ENCODE measurements around the gene DENND6B. TPM values are rescaled to one million over a fixed set of nuclear protein-coding genes. Genes with fewer than 3 reads are reported as not detected.
A peak's percentile ranks its signal among the peaks of the same experiment; 100 is the strongest.

The DENND6B gene
- total RNA-seq, 1 experiment from 2014 or later = 4.0 TPM

DNA sequence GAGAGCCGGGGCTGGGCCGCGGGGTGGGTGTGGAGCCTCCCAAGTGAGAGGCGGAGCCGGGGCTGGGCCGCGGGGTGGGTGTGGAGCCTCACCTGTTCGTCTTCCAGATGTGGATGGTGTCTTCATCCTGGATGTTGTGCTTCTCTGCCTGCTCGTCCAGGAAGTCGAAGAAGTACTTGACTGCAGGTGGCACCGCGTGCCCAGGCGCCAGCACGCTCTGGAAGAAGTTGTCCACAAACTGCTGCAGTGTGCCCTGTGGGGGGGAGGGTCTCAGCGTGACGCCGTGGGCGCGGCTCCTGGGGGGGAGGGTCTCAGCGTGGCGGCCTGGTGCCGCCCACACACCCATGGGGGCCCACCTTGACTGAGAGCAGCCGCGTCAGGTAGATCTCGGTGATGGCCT, 49.1 kb downstream of the DENND6B start:
- Mint-ChIP-seq H3K36me3 (ENCODE audit: insufficient read depth, unreplicated experiment) (peaks cover 85% of the 10 kb centered on the region), H3K27ac (ENCODE audit: low read depth, unreplicated experiment) (no peak overlapping the region), H3K9me3 (ENCODE audit: unreplicated experiment) (no peaks in the 10 kb centered on the region), H3K27me3 (ENCODE audit: insufficient read depth, unreplicated experiment) (no peaks in the 10 kb centered on the region), H3K4me3 (ENCODE audit: unreplicated experiment) (no peak overlapping the region), H3K4me1 (ENCODE audit: insufficient read depth, unreplicated experiment) (peaks cover 10% of the 10 kb centered on the region)
- intact Hi-C loops (cut with micrococcal nuclease) = no loop called here
- BruUV-seq (replicated peaks) = no TSS peak
- ChIA-PET POLR2A (no interaction called here), CTCF (interaction anchor here (2.5 kb wide), 1 partner anchor 64 kb away, joined by 11 read pairs; no protein-coding TSS in a partner anchor)
- no peak for DNase-seq (ENCODE audit: unreplicated experiment)
- TF ChIP-seq, protein P1, sequence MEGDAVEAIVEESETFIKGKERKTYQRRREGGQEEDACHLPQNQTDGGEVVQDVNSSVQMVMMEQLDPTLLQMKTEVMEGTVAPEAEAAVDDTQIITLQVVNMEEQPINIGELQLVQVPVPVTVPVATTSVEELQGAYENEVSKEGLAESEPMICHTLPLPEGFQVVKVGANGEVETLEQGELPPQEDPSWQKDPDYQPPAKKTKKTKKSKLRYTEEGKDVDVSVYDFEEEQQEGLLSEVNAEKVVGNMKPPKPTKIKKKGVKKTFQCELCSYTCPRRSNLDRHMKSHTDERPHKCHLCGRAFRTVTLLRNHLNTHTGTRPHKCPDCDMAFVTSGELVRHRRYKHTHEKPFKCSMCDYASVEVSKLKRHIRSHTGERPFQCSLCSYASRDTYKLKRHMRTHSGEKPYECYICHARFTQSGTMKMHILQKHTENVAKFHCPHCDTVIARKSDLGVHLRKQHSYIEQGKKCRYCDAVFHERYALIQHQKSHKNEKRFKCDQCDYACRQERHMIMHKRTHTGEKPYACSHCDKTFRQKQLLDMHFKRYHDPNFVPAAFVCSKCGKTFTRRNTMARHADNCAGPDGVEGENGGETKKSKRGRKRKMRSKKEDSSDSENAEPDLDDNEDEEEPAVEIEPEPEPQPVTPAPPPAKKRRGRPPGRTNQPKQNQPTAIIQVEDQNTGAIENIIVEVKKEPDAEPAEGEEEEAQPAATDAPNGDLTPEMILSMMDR (IDR thresholded peaks at IDR 0.05; ENCODE audit: unreplicated experiment) = no peak

DNA sequence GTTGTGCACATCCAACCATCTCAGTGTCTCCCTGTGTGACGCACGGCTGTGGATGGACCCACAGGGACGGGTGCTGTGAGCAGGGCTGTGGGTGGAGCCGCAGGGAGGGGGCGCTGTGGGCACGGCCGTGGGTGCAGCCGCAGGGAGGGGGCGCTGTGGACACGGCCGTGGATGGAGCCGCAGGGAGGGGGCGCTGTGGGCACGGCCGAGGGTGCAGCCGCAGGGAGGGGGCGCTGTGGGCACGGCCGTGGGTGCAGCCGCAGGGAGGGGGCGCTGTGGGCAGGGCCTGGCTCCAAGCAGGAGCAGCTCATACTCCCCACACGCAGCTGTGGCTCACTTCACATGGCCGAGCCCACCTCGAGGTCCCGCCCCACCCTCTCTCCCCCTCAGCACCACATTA, 50.7 kb downstream of the DENND6B start:
- Mint-ChIP-seq H3K27me3 (ENCODE audit: insufficient read depth, unreplicated experiment) (no peaks in the 10 kb centered on the region), H3K4me1 (ENCODE audit: insufficient read depth, unreplicated experiment) (peaks cover 6% of the 10 kb centered on the region), H3K27ac (ENCODE audit: low read depth, unreplicated experiment) (no peak overlapping the region), H3K4me3 (ENCODE audit: unreplicated experiment) (no peak overlapping the region), H3K36me3 (ENCODE audit: insufficient read depth, unreplicated experiment) (peaks cover 68% of the 10 kb centered on the region), H3K9me3 (ENCODE audit: unreplicated experiment) (no peaks in the 10 kb centered on the region)
- no peak for DNase-seq (ENCODE audit: unreplicated experiment)
- ChIA-PET CTCF (interaction anchor here (0.8 to 5.4 kb wide), 14 partner anchors 8 to 65 kb away, joined by 3 to 38 read pairs (median 6); partner anchors contain the start of genes DENND6B and MAPK12), POLR2A (interaction anchor here (1.3 kb wide), 1 partner anchor 31 kb away, joined by 4 read pairs; no protein-coding TSS in a partner anchor)
- TF ChIP-seq, protein P1 (IDR thresholded peaks at IDR 0.05; ENCODE audit: unreplicated experiment) = peak; percentile 64
- no TSS peak for BruUV-seq (replicated peaks)
- intact Hi-C loops (cut with micrococcal nuclease) = no loop called here

GRCh38 chr22:50275181-50276055, 51.4 kb downstream of the DENND6B start:
- no peaks in the 10 kb centered on the region for H3K9me3 Mint-ChIP-seq (ENCODE audit: unreplicated experiment)
- BruUV-seq (replicated peaks) = TSS peak; percentile 78
- H3K27ac Mint-ChIP-seq (ENCODE audit: low read depth, unreplicated experiment) = no peak overlapping the region
- peaks cover 61% of the 10 kb centered on the region for H3K36me3 Mint-ChIP-seq (ENCODE audit: insufficient read depth, unreplicated experiment)
- H3K27me3 Mint-ChIP-seq (ENCODE audit: insufficient read depth, unreplicated experiment) = no peaks in the 10 kb centered on the region
- intact Hi-C loops (cut with micrococcal nuclease) = loop anchor here (2.0 kb wide), 1 partner anchor 51 kb away; the partner anchor contains the start of gene DENND6B
- no peak overlapping the region for H3K4me3 Mint-ChIP-seq (ENCODE audit: unreplicated experiment)
- peaks cover 6% of the 10 kb centered on the region for H3K4me1 Mint-ChIP-seq (ENCODE audit: insufficient read depth, unreplicated experiment)
- TF ChIP-seq, protein P1 (IDR thresholded peaks at IDR 0.05; ENCODE audit: unreplicated experiment) = no peak
- ChIA-PET POLR2A (interaction anchor here (1.3 kb wide), 1 partner anchor 32 kb away, joined by 4 read pairs; no protein-coding TSS in a partner anchor), CTCF (interaction anchor here (1.0 to 5.4 kb wide), 12 partner anchors 9 to 66 kb away, joined by 3 to 38 read pairs (median 6); partner anchors contain the start of genes DENND6B and MAPK12)
- DNase-seq (ENCODE audit: unreplicated experiment) = no peak

GRCh38 chr22:50274771-50275170, 52.0 kb downstream of the DENND6B start:
- intact Hi-C loops (cut with micrococcal nuclease) = loop anchor here (1.0 to 2.0 kb wide), 2 partner anchors 52 to 68 kb away; partner anchors contain the start of gene DENND6B
- H3K27ac Mint-ChIP-seq (ENCODE audit: low read depth, unreplicated experiment) = no peak overlapping the region
- no TSS peak for BruUV-seq (replicated peaks)
- DNase-seq (ENCODE audit: unreplicated experiment) = no peak
- no peaks in the 10 kb centered on the region for H3K9me3 Mint-ChIP-seq (ENCODE audit: unreplicated experiment)
- ChIA-PET POLR2A (interaction anchor here (1.3 to 3.4 kb wide), 2 partner anchors 31 to 32 kb away, joined by 4 to 15 read pairs; no protein-coding TSS in a partner anchor), CTCF (interaction anchor here (0.7 to 5.4 kb wide), 6 partner anchors 11 to 59 kb away, joined by 3 to 38 read pairs (median 4); partner anchors contain the start of gene DENND6B)
- peaks cover 6% of the 10 kb centered on the region for H3K4me1 Mint-ChIP-seq (ENCODE audit: insufficient read depth, unreplicated experiment)
- H3K4me3 Mint-ChIP-seq (ENCODE audit: unreplicated experiment) = no peak overlapping the region
- no peaks in the 10 kb centered on the region for H3K27me3 Mint-ChIP-seq (ENCODE audit: insufficient read depth, unreplicated experiment)
- TF ChIP-seq, protein P1 (IDR thresholded peaks at IDR 0.05; ENCODE audit: unreplicated experiment) = no peak
- H3K36me3 Mint-ChIP-seq (ENCODE audit: insufficient read depth, unreplicated experiment) = peaks cover 59% of the 10 kb centered on the region
